SH-SY5Y (cell line): ENCODE results near the gene MRPS11.

ENCODE experiments used
- GATA2 ChIP-seq: IDR thresholded peaks from 2 replicates; pipeline ENCODE4 v1.6.1; 2011; ENCODE audit warnings: mild to moderate bottlenecking, low read depth, low read length
- GATA3 ChIP-seq: IDR thresholded peaks from 2 replicates; pipeline ENCODE4 v1.6.1; 2011; ENCODE audit warnings: low read depth, mild to moderate bottlenecking, low read length, moderate library complexity

DNA sequence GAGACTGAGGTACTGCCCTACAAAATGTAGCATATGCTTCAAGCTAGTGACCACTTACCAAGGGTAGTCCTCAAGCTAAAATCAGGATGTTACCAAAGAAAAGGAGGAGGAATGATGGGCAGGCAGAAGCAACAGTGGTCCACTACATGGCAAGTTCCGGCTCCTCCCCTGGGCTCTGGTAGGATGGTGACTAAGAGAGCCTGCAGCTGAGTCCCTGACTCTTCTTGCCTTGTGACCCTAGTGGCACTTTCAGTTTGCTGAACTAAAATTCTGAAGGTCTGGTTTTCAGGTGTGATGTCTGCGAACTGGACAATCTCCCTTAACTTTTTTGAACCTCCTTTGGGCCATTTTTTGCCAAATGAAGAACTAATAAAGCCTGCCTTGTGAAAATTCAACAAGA, 41.2 kb upstream of the MRPS11 start:
- no peak for TF ChIP-seq GATA3
- TF ChIP-seq GATA2, result no peak
